ENCODE results near the gene PLAAT1.

PLAAT1 gene

DNA sequence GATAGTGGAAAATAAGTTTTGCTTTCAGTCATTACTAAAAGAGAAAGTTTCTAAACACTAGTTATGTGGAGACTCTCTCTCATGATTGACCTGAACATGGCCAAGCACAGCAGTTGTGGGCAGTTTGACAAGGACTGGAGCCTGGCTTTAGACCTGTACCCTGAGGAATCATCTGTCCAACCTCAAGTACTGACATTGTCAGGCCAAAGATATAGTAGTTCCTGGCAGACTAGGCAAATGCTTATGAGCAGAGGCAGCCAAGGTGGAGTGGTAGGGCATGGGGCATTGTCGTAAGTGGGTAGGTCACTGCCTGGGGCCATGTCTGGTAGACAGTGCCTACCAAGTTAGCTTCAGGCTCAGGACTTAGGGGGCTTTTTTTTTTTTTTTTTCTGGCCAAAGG lies 20.9 kb downstream of the PLAAT1 start:
- DNase-seq, result no peak

DNA sequence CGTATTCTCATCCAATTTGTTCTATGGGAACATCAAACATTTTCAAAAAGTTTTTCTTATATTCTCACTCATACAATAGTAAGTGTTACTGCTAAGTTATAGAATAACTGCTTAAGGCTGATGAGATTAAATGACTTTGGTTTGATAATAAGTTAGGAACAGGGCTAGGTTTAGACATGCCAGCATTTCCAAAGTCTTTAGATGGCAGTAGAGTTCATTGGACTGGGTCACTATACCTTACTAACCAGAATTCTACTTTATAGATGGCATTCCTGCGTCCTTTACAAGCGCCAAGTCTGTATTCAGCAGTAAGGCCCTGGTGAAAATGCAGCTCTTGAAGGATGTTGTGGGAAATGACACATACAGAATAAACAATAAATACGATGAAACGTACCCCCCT lies 21.7 kb downstream of the PLAAT1 start:
- DNase-seq, result no peak

DNA sequence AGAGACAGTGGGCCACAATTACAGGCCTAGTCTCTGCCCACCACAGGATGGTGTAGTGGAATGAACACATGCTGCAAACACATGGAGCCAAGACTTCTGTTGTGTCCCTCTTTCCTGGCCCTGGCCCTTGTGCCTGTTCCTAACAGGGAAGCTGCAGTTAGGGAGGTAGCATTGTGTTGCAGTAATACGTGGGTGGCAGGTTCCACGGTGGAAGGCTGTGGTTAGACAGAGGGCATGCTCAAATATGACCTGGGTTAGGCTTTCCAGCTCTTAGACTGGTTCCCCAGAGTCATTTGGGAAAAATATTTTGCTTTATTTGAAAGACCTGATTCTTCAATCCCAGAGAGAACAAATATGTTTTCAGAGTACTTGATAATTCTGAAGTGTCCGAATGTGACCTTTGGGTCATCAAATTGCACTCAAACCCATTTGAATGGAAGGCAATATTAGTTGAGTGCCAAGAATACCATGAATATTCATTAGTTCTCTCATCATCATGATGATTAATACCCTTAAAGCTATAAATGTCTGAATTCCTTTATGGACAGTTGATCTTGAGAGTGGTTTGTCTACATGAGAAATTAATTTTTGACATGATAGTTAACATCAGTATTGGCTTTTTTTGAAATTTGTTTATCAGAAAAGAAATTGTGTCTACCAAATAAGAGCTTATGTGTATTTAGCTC lies 28.5 kb downstream of the PLAAT1 start:
- DNase-seq, result no peak

DNA sequence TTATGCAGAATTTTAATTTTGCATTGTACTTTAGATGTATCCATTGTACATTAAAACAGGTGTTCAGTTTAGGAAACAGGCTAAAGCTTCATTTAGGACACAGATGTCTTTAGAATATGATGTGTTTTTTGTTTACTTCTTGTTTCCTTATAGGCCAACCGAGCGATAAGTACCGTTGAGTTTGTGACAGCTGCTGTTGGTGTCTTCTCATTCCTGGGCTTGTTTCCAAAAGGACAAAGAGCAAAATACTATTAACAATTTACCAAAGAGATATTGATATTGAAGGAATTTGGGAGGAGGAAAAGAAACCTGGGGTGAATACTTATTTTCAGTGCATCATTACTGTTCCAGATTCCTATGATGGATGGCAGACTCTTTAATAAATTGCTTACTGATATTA lies 29.4 kb downstream of the PLAAT1 start:
- no peak for DNase-seq

DNA sequence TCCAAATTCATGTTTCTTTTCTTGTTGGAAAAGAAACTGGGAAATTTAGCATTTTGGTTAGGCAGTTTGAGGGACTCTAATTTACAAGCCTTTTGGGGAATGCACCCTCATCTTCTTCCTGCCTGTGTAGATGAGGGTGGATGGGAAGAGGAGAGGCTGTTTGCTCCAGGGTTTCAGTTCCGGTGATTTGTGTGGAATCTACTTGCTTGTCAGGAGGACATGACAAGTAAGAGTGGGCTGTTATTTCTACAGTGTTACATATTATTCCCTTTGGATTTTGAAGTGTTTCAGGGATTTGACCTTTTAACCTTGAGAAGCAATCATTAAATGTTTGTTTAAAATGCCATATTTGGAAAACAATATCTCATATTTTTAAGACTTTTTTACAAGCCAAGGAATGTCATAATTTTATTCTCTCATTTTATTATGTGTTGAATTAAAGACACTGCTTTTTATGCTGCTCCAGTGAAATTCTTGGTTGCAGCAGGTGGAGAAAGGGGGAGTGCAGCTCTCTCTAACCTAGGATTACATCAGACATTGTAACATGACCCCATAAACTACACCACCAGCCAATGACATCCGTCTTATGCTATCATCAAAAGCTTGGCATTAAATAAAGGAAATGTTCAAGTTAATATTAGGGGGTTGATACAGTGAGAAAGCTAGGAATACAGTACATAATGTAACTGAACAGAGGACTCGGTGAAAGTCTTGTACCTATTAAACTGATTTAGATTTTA lies 30.2 kb downstream of the PLAAT1 start:
- no peak for DNase-seq

DNA sequence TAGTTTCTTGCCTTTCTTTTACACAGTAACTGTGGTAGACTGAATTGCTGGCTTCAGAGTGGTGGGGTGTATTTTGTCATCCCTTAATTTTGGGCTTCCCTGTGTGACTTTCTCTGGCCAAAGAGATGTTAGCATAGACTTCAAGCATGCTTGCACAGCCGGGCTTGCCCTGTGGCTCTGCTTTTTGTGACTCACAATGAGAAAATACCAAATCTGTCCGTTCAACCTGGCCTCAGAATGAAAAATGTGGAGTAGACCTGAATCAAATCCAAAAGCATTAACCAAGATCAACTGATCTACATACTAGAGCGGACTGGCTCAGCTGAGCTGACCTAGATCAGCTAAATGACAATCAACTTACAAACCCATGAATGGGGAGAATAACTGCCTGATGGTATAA lies 51.4 kb downstream of the PLAAT1 start:
- no peak for DNase-seq

DNA sequence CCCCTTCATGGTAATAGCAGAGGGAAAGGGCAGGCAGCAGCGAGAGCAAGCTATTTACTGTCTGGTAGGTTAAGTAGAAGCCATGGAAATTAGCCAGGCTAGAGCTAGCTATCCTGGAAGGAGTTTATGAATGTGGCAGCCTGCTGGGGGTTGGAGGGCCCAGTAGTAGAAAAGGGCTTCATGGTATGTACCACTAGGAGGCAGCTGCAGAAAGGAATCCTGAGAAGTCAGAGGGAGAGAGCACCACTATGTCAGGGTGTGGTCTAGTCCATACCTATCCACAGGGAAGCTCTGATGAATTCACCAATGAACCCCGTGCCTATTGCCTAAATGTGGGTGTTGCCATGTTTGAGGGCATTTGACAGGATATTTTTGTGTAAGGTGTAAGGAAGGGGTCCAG lies 55.0 kb downstream of the PLAAT1 start:
- no peak for DNase-seq

DNA sequence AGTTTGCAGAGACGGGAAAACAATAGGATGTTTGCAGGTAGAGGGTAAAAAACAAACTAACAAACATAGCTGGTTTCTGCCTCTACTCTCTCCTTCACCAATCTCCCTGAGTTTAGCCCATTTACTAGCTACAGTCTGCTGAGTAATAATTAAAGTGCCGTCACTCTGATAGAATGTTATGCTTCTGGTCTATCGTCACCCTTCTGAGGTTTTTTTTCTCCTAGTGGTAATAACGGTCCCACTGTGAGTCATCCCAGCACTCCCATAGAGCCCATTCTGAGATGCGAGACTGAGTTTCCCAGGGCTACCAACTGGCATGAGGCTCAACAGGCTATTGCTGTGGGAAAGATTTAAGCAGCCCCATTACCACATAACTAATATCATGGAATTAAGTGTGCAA lies 56.4 kb downstream of the PLAAT1 start:
- DNase-seq, result no peak

DNA sequence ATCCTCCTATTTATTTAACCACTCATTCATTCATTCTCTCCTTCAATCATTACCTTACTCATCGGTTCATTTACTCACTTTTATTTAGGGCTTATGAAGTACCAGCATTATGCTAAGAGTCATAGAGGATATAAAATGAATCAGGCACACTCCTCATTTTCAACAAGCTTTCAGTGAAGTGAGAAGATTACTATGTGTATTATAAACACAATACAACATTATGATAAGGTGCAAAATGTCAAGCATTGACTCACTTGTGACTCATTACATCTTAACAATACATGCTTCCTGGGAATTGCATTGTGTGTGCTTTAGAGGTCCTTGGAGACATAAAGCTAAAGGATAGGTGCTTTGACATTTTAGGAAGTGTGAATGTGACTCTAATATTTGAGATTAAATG lies 60.4 kb downstream of the PLAAT1 start:
- no peak for DNase-seq

DNA sequence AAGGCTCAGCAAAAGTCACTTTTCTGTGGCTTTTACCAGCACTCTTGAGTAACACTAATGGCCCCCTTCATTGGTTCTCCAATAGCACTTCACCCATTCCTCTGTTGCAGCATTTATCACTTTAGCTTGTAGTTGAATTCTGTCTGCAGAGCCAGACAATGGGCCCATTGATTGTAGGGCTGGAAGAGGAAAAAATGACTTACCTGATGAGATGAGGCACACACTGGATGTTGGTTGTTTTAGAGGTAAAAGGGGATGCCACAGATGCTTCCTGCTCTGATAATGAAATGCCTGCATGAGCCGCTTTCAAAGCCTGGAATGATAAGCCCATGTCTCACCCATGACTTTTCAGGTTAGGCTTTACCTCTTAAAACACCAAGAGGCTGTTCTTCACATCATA lies 64.3 kb downstream of the PLAAT1 start:
- no peak for DNase-seq

DNA sequence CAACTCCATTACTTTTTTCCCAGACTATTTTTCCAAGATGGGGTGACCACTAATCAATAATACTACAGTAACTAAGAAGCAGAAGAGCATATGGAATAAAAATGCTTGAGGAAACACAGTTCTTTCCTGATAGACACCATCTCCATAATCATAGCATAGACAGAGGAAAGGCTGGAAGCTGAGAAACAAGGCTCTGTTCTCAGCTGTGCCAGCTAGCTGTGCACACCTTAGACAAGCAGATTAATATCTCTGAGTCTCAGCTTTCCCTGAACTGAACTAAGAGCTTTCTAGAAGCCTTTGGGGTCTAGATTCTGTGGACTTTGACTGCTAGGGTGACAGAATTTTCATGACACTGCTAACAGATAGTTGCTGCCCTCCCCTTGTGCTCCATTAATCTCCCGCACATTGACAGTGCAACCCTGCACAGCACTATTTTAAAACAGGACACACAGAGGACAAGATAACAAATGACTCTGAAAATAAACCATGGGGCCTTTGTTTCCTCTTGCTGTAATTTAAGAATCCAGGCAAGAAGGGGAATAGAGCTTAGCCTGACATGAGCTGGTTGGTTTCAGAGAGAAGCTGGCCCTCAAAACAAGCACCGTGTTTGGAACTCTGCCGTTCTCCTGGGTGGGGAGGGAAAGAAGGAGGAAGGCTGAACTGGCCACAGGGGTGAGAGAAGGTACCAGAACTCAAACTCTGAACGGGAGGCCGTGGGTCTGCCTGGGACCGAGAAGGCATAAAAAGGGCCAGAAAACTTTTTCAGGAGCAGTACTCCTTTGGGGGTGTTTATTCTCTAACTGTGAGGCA lies 70.1 kb downstream of the PLAAT1 start:
- no peak for DNase-seq

DNA sequence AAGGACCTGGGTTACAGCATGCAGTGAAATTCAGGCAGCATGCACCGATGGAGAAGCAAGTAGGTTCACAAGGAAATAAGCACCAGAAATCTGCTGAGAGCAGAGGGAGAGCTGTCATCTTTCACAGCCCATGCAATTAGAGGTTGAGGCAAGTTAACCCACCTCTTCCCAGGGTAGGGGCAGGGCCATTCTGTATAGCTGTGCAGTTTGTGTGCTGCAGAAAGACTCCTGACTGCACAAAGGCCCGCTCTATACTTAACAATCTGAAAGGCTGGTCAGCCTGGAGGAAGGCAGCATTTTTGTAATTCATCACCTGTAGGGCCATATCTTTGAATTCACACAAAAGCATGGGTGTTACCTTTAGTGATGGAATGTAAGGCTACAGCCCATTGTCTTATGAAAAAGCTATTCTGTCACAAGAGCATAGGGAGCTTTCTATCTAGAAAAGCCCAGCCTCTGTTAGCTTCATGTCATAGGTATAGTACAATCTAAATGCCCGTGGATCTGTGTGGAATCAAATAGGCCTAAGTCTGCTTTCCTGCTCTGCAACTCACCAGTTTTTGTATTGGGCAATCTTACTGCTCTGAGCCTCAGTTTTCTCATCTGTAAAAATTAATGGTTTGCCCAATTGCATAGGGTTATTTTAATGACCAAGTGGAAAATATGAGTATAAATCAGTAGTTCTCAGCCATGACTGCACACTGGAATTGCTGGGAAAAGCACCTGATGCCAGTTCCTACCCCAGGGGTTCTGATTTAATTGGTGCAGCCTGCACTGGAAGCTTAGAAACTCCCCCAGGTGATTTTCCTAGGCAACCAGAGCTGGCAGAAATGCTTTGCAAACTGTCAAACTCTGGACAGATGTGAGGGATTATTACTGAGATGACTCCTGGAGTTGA lies 72.3 kb downstream of the PLAAT1 start:
- DNase-seq, result no peak

DNA sequence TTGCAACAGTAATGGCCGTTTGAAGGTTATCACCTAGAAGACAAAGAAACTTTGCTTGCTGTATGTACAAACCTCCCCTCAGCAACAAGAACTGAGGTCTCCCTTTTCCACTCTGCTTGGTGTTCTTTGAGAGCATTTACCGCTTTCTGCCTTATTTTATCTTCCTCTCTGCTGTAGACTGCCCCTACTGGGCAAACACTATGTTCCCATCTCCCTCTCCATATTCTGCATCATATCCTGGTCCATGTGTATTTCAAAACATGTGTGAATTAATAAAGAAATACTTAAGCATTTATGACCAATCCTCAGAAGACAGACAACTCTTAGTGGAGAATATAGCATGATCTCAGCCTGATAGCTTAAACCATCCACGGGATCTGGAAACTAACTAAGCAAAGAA lies 73.1 kb downstream of the PLAAT1 start:
- DNase-seq, result no peak

DNA sequence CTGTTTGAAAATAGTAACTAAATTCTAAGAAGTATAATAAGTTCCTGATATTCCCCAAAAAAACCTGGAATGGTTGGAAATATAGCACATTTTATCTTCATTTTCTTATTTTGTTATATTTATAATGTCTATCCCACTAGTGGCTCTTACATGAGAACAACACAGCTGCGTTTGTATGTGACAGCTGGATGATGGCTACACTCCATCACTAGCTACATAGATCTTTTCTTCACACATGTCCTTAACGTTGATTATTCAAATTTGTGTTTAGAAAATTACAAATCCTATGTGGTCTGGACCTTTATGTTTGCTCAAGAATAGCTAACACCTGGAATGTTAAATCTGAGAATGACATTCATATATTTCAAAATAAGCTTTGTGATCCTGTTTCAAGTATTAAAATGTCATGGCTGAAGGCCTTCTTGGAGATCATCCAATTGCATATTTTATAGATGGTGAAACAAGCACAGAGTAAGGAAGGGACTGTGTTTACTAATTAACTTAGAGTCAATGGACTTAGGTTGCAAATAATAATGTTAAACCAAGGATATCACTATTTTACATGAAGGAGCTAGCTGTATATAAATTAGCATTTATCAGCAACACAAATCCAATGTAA lies 76.8 kb downstream of the PLAAT1 start:
- DNase-seq, result no peak
